Activated CD8-positive, alpha-beta memory T cell treated with anti-CD3 and anti-CD28 coated beads for 36 hours (primary cell): ENCODE measurements around the gene SETBP1. TPM values are rescaled to one million over a fixed set of nuclear protein-coding genes. Genes with fewer than 3 reads are reported as not detected.
"Not testable (repeated sequence)": the region's sequence is repeated elsewhere in the genome, so short reads cannot be mapped to it uniquely, and the experiment has no call there.

ENCODE experiments used
- CTCF ChIA-PET: fragments of 350-600 bp; sonication (Branson Sonifier 250); formaldehyde crosslinking; loops from one replicate; lab custom pipeline; 2021; ENCODE audit warnings: antibody characterized with exemption; lab: Charles Lee
- POLR2A ChIA-PET: fragments of 350-600 bp; sonication (Branson Sonifier 250); formaldehyde crosslinking; loops from one replicate; lab custom pipeline; 2021; ENCODE audit warnings: antibody characterized with exemption; lab: Charles Lee
- total RNA-seq, 2 experiments: library from RNA; stranded (reverse); gene quantifications; one replicate each; pipeline ENCODE4 v1.2.3, GENCODE V29; 2021

Gene SETBP1
- total RNA-seq, 2 experiments from 2014 or later: 17.3 to 18.4 TPM

DNA sequence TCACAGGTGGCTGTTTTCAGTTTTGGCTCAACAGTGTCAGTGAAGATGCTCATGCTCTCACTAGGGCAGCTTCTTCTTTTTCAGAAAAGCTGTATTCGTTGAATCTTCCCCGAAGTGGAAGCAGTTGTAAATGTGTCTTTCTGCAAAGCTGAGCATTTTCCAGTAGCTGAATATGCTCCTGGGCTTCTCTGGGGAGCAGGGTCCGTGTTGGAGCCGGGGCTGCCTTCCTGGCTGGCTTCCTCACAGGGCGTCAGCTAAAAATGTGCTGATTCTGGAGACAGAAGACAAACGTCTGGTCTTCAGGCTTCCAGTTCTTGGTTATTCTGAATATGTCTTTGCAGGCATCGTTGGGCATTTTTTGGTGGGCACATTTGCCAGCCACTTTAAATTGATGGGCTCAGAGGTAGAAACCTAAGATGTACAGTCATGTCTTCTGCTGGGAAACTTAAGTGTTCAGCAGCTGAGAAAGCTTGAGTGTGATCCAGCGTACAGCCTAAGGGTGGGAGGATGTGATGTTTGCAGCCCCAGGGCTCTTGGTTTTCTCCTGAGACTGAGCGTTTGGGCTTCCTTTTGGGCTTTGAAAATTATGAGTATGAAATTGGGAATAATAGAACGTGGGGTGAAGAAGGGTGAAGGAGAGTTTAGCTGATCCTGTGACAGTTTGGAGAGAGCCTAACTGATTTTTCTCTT lies 19.0 kb downstream of the SETBP1 start:
- ChIA-PET CTCF (no interaction called here), POLR2A (no interaction called here)

DNA sequence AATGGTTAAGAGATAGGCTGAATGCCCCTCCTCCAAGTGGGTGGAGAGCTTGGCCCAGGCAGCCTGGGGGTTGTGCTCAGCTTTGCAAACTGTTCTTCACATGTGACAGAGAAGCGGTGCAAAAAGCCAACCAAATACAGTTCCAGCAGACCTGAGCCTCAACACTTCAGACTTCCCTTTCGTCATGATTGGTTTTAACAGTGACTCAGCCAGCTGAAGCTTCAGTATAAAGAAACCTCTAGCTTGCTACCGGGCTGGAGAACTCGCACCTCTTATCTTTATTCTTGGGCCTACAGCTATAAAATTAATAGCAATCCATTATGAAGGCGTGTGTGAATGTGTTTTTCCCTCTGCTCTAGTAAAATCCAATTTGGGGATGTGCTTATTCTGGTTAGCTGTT lies 20.0 kb downstream of the SETBP1 start:
- CTCF ChIA-PET: no interaction called here
- POLR2A ChIA-PET: interaction anchor here (0.6 to 1.5 kb wide), 2 partner anchors 59 to 104 kb away, joined by 5 read pairs; no protein-coding TSS in a partner anchor

DNA sequence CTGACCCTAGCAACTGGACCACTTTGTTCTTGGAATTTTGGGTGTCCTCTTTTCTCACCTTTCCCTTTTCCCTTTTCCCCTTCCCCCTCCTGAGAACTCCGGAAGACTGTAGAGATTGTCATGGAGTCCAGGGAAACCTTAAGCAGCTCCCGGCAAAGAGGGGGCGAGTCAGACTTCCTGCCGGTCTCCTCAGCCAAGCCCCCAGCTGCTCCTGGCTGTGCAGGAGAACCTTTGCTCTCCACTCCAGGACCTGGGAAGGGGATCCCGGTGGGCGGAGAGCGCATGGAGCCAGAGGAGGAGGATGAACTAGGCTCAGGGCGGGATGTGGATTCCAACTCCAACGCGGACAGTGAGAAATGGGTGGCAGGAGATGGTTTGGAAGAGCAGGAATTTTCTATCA lies 20.5 kb downstream of the SETBP1 start:
- POLR2A ChIA-PET: interaction anchor here (0.6 to 1.5 kb wide), 2 partner anchors 58 to 105 kb away, joined by 5 read pairs; no protein-coding TSS in a partner anchor

DNA sequence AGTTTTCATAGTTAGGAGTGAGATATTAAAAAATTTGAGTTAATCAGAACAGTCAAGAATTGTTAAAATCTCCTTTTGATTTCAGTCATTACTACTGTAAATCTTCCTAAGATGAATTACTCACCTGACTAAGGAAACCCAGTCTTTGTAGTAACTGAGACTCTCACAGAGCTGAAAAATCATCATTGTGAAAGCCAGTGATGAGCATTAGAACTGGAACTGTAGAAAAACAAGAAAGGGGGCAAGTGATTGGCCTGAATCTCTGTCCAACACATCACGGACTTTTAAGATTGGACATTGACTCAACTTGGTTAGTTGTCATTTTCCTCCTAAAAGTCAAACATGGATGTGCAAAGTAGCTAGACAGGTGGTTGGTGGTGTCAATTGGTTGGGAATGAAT lies 21.9 kb downstream of the SETBP1 start:
- CTCF ChIA-PET: no interaction called here
- POLR2A ChIA-PET: interaction anchor here (1.6 kb wide), 1 partner anchor 22 kb away, joined by 4 read pairs; the partner anchor contains the start of gene SETBP1

More for the DNA sequence above, 20.5 kb downstream of the SETBP1 start:
- CTCF ChIA-PET: no interaction called here

DNA sequence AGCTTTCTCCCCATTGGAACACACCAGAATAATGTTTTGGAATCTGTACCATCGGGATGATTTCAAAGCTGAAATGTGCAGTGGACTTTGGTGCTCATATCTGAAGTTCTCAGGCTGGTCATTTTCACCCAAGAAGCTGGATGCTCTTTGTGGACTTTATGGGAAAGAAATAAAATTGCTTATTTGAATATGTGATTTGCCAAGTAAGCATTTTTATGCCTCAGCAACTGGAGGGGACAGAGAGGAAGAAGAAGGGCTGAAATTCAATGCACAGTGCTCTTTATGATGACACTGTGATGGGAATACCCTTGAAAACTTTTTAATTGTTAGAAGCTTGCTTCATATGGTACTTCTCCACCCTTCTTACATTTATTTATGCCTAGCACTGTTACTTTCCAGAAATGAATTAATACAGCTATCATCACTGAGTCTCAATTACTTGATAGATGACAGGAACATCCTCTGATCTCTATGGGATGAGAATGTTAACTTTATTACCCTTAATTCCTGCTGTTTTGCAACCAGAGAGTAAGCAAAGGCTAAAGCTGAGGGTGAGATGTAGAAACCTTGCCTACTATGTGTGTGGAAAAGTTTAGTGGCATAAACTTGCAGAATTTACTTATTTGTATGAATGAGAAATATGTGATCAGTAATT lies 23.6 kb downstream of the SETBP1 start:
- ChIA-PET POLR2A (no interaction called here), CTCF (no interaction called here)

DNA sequence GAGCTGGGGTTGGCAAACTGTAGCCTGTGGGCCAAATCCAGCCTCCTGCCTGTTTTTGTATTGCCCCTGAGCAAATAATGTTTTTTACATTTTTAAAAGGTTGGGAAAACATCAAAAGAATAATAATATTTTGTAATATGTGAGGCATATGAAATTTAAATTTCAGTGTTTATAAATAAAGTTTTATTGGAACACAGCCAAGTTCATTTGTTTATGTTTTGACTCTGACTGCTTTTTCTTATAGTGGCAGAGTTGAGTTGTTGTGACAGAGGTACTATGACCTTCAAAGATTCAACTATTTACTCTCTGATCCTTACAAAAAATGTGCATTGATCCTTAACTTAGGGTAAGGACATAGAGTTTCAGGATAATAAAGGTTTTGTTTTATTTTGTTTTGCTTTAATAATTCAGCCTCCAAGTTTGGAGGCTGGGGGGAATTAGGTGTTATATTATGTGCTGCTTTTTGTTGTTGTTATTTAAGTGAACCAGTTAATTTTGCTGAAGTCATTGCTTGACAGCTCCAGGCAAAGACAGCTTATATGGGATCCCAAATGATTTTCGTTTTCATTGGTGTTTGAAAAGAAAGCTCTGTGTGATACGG lies 24.5 kb downstream of the SETBP1 start:
- ChIA-PET CTCF (no interaction called here), POLR2A (no interaction called here)

DNA sequence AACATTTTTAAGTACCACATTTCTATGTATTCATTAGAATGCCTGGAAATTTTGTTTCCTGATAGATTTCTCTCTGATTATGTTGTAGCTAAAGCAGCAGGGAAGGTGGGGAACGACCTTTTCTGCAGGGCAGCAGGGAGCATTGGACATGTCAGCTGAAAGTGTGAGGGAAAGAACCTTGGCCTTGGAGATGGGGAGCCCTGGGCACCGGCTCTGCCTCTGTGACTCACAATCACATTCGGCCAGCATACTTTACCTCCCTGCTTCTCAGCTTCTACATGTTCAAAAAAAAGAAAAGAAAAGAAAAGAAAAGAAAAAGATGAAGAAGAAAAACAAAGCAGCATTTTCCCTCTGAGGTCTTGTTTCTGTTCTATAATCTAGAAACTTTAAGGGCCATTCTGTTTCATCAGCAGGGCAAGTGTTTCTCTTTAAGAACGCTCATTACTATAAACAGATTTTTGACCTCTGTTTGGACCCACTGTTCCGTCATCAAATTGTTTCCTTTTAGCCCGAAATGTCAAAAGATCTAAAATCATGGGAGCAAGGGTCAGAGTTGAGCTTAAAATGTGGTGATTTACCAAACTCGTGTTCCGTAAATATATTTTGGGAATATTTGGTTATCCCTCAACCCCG lies 27.9 kb downstream of the SETBP1 start:
- ChIA-PET POLR2A (interaction anchor here (0.8 to 2.0 kb wide), 2 partner anchors 12 to 16 kb away, joined by 3 to 6 read pairs; no protein-coding TSS in a partner anchor), CTCF (no interaction called here)

DNA sequence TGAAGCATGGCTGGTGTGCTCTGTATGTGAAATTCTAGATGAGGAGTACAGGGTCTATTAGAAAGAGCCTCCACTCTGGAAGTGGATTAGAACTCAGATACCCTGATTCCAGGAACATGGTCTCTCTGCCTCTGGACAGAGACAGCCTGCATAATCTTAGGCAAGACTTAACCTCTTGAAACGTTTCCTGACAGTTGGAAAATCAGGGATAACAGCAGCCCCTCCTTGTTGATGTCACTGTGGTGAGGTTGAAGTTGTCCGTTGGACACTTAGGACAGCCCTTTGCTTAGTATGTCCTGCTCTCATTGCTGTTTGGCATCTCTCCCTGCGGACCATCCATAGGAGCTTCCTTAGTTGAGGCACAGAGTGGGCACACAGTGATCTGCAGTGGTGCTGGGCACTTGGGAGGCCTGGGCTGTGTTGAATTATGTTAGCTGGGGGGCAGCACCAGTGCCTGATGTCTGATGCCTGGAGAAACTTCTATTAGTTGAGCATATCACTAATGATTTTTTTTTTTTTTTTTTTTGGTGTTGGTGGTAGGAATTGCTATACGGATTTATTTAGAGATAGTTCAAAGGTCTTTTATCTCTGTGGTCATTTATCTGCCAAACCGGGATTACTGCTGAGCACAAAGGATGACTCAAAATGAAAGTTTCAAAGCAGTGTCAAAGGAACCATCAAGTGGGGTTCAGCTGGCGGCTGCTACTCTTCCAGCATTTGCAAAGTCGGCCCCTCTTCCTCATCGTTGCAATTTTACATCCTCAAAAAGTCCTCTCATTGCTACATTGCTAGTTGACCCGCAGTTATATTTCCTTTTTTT lies 28.8 kb downstream of the SETBP1 start:
- ChIA-PET CTCF (no interaction called here), POLR2A (no interaction called here)

DNA sequence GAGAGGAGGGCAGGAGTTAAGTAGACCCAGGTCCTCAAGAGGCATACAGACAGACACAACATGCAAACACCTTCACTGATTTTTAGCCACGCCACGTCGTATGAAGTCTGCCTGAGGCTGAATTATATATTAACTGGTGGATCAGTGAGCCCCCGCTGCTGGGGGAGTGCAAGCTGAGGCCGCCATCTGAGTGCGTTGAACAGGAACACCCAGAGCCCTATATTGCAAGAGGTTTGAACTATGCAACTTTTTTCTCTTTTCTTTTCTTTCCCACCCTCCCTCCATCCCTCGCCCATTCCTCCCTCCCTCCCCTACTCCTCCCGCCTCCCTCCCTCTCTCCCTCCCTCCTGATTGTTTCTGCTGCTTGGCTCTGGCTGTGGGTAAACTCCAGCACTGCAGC lies 30.2 kb downstream of the SETBP1 start:
- POLR2A ChIA-PET: no interaction called here
- CTCF ChIA-PET: no interaction called here

DNA sequence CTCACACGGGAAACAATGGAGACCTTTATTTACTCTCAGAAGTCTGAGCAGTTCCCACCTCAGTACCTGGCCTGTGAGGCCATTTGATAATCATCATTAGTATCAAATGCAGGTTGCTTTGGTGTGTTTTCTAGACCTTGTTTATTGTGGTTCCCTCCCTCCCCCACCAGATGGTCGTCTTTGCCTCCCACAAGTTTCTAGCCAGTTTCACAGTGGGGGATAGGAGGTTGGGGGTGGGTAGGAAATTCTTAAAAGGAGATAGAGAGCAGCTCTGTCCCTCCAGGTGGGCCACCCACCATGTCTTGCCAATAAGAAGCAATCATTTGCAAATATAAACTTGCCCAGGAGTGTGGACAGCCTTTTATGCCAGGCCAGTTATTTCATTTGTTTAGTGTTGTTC lies 31.3 kb downstream of the SETBP1 start:
- ChIA-PET POLR2A (no interaction called here), CTCF (interaction anchor here (0.5 kb wide), 1 partner anchor 31 kb away, joined by 3 read pairs; the partner anchor contains the start of gene SETBP1)

DNA sequence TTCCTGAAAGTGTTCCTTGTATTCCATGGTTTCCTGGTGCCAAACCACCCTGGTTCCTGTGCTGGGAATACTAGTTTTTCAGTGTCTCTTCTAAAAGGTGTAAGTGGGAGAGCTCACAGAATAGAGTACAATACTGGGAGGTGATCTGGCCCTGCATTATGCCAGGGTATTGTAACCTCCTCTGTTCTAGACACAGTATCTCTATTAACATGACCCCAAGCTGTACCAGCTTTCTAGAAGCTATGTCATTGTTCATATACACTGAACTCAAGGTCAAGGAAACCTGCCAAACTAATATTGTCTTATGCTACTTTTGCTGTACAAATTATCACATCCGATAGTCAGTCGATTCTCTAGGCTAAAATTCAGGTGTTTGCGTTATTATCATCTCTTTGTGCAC lies 32.7 kb downstream of the SETBP1 start:
- POLR2A ChIA-PET: no interaction called here
- CTCF ChIA-PET: no interaction called here

DNA sequence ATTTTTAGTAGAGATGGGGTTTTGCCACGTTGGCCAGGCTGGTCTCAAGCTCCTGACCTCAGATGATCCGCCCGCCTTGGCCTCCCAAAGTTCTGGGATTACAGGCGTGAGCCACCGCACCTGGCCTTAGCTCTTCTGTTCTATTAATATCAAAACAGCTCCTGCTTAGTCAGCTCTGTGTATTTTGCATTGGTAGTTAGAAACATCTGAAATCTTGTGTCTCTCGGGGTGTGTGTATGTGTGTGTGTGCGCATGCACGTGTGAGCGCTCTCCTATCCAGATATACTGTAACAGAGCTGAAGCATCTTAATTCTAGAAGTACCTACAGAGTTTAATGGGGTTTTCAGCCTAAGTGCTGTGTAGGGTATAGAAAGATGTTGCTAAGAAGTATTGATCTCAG lies 33.7 kb downstream of the SETBP1 start:
- POLR2A ChIA-PET: no interaction called here

DNA sequence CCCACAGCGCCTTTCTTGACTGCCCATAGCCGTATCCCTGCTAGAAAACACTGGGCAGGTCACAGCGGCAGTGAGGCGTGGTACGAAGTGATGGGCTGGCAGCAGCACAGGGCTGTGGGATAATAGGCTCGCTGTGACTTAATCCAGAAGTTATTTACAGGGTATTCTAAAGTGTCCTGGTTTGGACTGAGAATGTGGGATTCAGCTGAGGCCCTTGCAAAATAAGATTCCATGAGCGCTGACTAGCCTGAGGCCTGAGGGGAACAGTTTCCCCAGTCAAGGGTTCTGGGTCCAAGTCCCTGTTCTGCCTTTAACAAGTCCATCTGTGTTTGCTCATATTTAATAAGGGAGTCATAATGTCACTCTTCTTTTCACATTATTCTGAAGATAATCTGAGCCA lies 34.6 kb downstream of the SETBP1 start:
- POLR2A ChIA-PET: no interaction called here
- CTCF ChIA-PET: no interaction called here

More for the DNA sequence above, 33.7 kb downstream of the SETBP1 start:
- CTCF ChIA-PET: no interaction called here

DNA sequence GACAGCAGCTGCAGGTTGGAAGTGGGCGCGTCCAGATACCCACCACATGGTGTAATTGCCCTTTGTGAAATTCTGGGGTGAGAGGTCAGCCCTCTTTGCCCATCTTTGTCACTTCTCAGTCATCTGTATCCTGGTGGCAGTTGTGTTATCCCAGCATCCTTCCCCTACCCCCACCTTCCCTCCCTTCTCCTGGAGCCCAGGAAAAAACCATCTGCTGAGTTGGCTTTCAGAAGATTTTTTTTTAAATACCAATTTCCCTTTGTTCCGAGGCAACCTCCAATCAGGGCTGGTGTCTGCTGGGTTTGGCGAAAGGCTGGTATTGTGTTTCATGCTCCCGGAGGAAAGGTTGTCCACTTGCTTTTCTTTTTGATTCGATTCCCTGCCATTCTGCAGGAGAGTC lies 35.2 kb downstream of the SETBP1 start:
- ChIA-PET CTCF (no interaction called here), POLR2A (interaction anchor here (1.4 kb wide), 1 partner anchor 10 kb away, joined by 7 read pairs; no protein-coding TSS in a partner anchor)

DNA sequence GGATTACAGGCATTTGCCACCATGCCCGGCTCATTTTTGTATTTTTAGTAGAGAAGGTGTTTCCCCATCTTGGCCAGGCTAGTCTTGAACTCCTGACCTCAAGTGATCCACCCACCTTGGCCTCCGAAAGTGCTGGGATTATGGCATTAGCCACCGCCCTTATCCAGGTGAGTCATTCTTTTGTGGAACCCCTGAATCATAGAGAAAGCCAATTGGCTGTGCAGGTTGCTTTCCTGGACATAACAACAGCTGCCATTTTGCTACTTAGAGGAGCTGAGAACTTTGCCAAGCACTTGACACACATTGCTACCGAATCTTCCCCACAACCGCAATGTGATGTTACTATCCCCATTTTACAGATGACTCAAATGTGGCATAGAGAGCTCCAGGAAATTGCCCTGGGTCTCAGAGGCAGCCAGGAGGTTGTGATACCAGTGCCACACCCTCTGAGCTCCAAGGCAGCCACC lies 36.0 kb downstream of the SETBP1 start:
- ChIA-PET POLR2A (interaction anchor here (1.2 to 1.4 kb wide), 3 partner anchors 9 to 43 kb away, joined by 5 to 7 read pairs (median 7); no protein-coding TSS in a partner anchor), CTCF (interaction anchor here (0.6 to 1.0 kb wide), 2 partner anchors 9 to 159 kb away, joined by 4 read pairs; no protein-coding TSS in a partner anchor)

DNA sequence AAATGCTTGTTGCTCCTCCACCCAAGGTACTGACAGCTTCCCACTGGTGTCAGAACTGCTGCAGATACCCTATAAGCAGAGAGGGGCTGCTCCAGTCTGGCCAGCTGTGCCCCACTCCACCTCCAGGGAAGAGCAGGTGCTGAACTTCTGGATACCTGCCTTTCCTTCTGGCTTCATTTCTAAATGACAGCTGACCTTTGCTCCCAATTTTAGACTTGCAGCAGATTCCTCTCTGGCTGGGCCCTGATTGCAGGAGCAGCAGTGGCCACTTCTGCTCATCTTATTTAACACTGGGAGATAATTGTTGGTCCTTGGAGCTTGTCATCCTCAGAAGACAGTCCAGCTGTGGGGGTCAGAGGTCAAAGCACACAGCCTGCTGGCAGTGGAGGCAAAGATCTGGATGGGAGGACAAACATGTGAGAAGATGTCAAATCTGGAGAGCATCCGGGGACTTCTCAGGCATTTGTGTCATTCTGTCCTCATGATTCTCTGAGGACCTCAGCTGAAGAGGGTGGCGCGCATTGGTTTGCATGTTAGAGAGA lies 38.9 kb downstream of the SETBP1 start:
- POLR2A ChIA-PET: no interaction called here
- CTCF ChIA-PET: no interaction called here

DNA sequence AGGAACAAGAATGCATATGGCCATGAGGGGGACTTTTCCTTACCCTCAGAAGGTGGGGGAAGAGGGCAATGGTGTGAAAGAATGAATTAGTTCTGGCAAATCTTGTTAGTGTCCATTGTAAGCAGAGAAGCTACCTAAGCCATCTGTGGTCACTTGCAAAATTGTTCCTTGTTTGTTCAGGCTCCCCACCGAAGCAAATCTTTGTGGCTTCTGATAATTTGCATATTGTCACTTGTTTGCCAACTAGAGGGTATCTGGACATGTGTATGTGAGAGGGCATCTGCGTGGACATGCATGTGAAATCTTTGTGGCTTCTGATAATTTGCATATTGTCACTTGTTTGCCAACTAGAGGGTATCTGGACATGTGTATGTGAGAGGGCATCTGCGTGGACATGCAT lies 41.1 kb downstream of the SETBP1 start:
- POLR2A ChIA-PET, CTCF ChIA-PET: not testable (repeated sequence)

DNA sequence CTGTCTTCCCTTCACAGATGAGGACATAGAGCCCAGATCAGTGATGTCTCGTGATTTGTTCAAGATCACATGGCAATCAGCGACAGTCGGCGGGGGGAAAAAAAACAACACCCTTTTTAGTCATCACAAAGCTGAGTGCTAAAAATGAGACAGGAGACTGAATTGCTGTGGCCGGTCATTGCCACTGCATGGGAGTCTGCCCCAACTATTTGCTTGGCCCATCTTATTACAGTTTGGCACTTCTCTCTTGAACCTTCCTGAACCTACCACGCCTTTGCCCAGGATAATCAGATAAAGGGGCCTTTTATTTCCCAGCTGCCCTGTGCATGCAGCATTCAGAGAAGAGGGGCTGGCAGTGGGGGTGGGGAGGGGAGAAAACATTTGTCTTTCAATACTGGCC lies 42.7 kb downstream of the SETBP1 start:
- CTCF ChIA-PET: interaction anchor here (0.6 kb wide), 1 partner anchor 43 kb away, joined by 3 read pairs; the partner anchor contains the start of gene SETBP1
- POLR2A ChIA-PET: interaction anchor here (0.7 to 3.0 kb wide), 5 partner anchors 16 to 479 kb away, joined by 3 to 9 read pairs (median 4); no protein-coding TSS in a partner anchor
